ENCODE measurements around the gene HIRIP3. TPM values are rescaled to one million over a fixed set of nuclear protein-coding genes. Genes with fewer than 3 reads are reported as not detected.

HIRIP3 gene
- total RNA-seq, 4 donors from 2014 or later: 11.9 to 15.3 (median 14.2) TPM

- TF ChIP-seq, protein P1, sequence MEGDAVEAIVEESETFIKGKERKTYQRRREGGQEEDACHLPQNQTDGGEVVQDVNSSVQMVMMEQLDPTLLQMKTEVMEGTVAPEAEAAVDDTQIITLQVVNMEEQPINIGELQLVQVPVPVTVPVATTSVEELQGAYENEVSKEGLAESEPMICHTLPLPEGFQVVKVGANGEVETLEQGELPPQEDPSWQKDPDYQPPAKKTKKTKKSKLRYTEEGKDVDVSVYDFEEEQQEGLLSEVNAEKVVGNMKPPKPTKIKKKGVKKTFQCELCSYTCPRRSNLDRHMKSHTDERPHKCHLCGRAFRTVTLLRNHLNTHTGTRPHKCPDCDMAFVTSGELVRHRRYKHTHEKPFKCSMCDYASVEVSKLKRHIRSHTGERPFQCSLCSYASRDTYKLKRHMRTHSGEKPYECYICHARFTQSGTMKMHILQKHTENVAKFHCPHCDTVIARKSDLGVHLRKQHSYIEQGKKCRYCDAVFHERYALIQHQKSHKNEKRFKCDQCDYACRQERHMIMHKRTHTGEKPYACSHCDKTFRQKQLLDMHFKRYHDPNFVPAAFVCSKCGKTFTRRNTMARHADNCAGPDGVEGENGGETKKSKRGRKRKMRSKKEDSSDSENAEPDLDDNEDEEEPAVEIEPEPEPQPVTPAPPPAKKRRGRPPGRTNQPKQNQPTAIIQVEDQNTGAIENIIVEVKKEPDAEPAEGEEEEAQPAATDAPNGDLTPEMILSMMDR (IDR thresholded peaks at IDR 0.05; ENCODE audit: low read depth): no peak
These were observed 43.6 kb downstream of the HIRIP3 start for GRCh38 chr16:29951625-29952365.

DNA sequence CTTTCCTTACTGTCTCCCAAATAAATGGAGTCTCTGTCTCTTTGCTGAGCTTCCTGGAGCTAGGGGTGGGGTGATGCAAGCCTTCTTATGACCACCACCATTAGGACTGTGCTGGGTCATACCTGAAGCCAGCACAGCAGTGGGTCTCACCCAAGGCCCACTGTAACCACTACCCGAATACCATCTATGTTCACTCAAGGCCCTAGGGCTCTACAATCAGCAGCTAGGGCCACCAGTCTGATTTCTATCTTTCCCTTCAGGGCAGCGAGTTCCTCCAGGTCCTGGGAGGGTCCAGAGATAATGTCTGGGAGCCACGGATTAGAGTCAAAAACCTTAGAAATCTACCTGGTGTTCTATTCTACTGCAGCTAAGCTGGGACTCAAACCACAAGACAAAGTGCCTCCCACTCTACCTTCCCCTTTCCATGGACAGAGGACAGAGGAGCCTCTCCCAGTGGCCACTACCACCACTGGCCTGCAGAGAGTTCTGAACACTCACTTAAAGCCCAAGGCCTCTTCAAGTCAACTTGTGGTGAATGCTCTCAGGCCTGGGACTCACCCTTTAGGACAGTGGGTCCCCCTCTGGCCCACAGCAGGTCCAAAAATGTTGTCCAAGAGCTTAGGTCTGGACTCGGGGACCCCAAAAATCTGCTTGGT is 44.5 kb downstream of the HIRIP3 start:
- TF ChIP-seq, protein P1 (IDR thresholded peaks at IDR 0.05; ENCODE audit: low read depth): no peak

DNA sequence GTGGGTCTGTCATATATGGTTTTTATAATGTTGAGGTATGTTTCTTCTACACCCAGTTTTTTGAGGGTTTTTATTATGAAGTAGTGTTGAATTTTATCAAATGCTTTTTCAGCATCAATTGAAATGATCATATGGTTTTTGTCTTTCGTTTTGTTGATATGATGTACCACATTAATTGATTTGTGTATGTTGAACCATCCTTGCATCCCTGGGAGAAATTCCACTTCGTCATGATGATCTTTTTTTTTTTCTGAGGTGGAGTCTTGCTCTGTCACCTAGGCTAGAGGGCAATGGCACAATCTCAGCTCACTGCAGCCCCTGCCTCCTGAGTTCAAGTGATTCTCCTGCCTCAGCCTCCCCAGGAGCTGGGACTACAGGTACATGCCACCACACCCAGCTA is 47.5 kb downstream of the HIRIP3 start:
- TF ChIP-seq, protein P1 (IDR thresholded peaks at IDR 0.05; ENCODE audit: low read depth): no peak

DNA sequence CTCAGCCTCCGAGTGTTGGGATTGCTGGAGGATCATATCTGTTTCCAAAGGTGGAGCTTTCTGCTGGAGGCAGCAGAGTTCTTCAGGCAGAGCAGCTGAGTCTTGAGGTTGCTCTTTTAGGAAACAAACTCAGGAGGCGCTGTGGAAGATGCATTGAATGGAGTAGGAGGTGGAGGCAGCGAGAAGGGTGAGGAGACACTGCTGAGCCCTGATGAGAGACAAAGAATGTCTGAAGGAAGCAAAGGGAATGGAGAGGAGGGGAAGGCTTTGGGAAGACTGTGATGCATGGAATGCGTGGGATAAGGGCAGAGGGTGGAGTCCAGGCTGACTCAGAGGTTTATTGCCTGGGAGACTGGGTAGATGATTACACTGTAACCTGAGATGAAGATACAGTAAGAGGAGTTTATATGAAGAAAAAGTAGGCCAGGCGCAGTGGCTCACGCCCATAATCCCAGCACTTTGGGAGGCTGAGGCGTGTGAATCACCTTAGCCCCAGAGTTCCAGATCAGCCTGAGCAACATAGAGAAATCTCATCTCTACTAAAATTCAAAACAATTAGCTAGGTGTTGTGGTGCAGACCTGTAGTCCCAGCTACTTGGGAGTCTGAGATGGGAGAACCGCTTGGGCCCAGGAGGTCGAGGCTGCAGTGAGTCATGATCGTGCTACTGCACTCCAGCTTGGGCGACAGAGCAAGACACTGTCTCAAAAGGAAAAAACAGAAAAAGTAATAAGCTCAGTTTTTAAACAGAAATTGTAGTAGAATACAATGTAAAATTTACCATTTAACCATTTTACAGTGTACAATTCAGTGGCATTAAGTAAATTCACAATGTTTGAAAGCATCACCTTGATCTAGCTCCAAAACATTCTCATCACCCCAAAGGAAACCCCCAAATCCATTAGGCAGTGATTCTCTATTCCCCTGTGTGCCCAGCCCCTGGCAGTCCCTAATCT is 51.3 kb downstream of the HIRIP3 start:
- TF ChIP-seq, protein P1 (IDR thresholded peaks at IDR 0.05; ENCODE audit: low read depth): no peak

Other genes with a start within 250 kb of the HIRIP3 start
- gene C16orf54, start 249.6 kb downstream of the HIRIP3 start, total RNA-seq: 1 to 10 TPM in 3 of 4 donors, under 1 TPM in 1; 0.75 to 4.2 (median 1.6) TPM
- gene ZG16, start 217.4 kb downstream of the HIRIP3 start, total RNA-seq: under 1 TPM in 2 of 4 donors, not detected in 2; 0.17 to 0.75 TPM
- gene KIF22, start 204.9 kb downstream of the HIRIP3 start, total RNA-seq: 10 to 100 TPM; 10.6 to 18.1 (median 16.5) TPM
- gene MAZ, start 189.1 kb downstream of the HIRIP3 start, total RNA-seq: 10 to 100 TPM; 45.6 to 71.1 (median 62.7) TPM
- 1 to 10 TPM in 2 of 4 donors, under 1 TPM in 1, not detected in 1; 0.19 to 3.5 (median 2.9) TPM for gene PRRT2, start 183.4 kb downstream of the HIRIP3 start, total RNA-seq
- gene PAGR1, start 179.5 kb downstream of the HIRIP3 start, total RNA-seq: 10 to 100 TPM; 13.5 to 23.6 (median 19.2) TPM
- gene MVP, start 175.2 kb downstream of the HIRIP3 start, total RNA-seq: 100 to 1,000 TPM in 2 of 4 donors, 10 to 100 TPM in 2; 47.1 to 119 (median 103) TPM
- 100 to 1,000 TPM in 1 of 4 donors, 10 to 100 TPM in 3; 57.7 to 107 (median 94.7) TPM for gene CDIPT, start 132.4 kb downstream of the HIRIP3 start, total RNA-seq
- 1 to 10 TPM in 1 of 4 donors, under 1 TPM in 2, not detected in 1; 0.66 to 5.6 (median 0.75) TPM for gene SEZ6L2, start 96.1 kb downstream of the HIRIP3 start, total RNA-seq
- gene ASPHD1, start 95.1 kb downstream of the HIRIP3 start, total RNA-seq: 1 to 10 TPM in 1 of 4 donors, under 1 TPM in 2, not detected in 1; 0.44 to 3.7 (median 0.57) TPM
- gene KCTD13, start 69.4 kb downstream of the HIRIP3 start, total RNA-seq: 10 to 100 TPM in 3 of 4 donors, 1 to 10 TPM in 1; 5.4 to 26.2 (median 23.3) TPM
- 100 to 1,000 TPM in 3 of 4 donors, 10 to 100 TPM in 1; 53.8 to 149 (median 120) TPM for gene TMEM219, start 33.5 kb downstream of the HIRIP3 start, total RNA-seq
- gene TAOK2, start 21.7 kb downstream of the HIRIP3 start, total RNA-seq: 10 to 100 TPM; 25.7 to 87.0 (median 31.4) TPM
- gene INO80E, start 624 bp upstream of the HIRIP3 start, total RNA-seq: 10 to 100 TPM in 3 of 4 donors, 1 to 10 TPM in 1; 8.5 to 45.0 (median 24.3) TPM
- gene DOC2A, start 15.4 kb upstream of the HIRIP3 start, total RNA-seq: under 1 TPM in 2 of 4 donors, not detected in 2; 0.66 to 0.85 TPM
- not detected for gene C16orf92, start 27.6 kb upstream of the HIRIP3 start, total RNA-seq
- gene TLCD3B, start 35.7 kb upstream of the HIRIP3 start, total RNA-seq: not detected
- 100 to 1,000 TPM; 526 to 986 (median 599) TPM for gene ALDOA, start 70.1 kb upstream of the HIRIP3 start, total RNA-seq
- 10 to 100 TPM; 38.2 to 46.6 (median 43.6) TPM for gene PPP4C, start 80.4 kb upstream of the HIRIP3 start, total RNA-seq
- 1 to 10 TPM in 1 of 4 donors, under 1 TPM in 2, not detected in 1; 0.38 to 1.2 (median 0.44) TPM for gene TBX6, start 96.3 kb upstream of the HIRIP3 start, total RNA-seq
- 100 to 1,000 TPM in 2 of 4 donors, 10 to 100 TPM in 2; 54.8 to 105 (median 96.5) TPM for gene YPEL3, start 100.6 kb upstream of the HIRIP3 start, total RNA-seq
- 1 to 10 TPM; 2.5 to 3.6 (median 2.8) TPM for gene GDPD3, start 117.9 kb upstream of the HIRIP3 start, total RNA-seq
- gene MAPK3, start 127.6 kb upstream of the HIRIP3 start, total RNA-seq: 10 to 100 TPM; 55.0 to 81.6 (median 76.9) TPM
- gene CORO1A, start 188.0 kb upstream of the HIRIP3 start, total RNA-seq: 10 to 100 TPM; 17.5 to 72.6 (median 40.5) TPM
- 100 to 1,000 TPM; 150 to 399 (median 240) TPM for gene BOLA2B, start 198.0 kb upstream of the HIRIP3 start, total RNA-seq
- gene SLX1A, start 198.3 kb upstream of the HIRIP3 start, total RNA-seq: 10 to 100 TPM; 16.6 to 68.9 (median 29.6) TPM
- 10 to 100 TPM in 2 of 4 donors, 1 to 10 TPM in 2; 5.1 to 22.5 (median 14.6) TPM for gene SULT1A3, start 203.6 kb upstream of the HIRIP3 start, total RNA-seq

All from subcutaneous adipose tissue (tissue), 4 donors.